Gastroesophageal sphincter (tissue), 3 donors: Measurements from ENCODE around the gene POLK.

Source experiments
- POLR2A ChIP-seq, 2 donors: fragments of 450-650 bp; IDR thresholded peaks; one replicate each; pipeline ENCODE4 v1.6.1; 2017; ENCODE audit warnings: antibody characterized with exemption in 2 of 2, mild to moderate bottlenecking in 2 of 2, moderate library complexity in 1 of 2
- TF ChIP-seq, protein P1 (sequence below), 4 experiments: fragments of 200-600 bp in 2 of 4; fragments of 450-650 bp in 2 of 4; sonication (generic) in 1 of 4; IDR thresholded peaks; one replicate each; pipeline ENCODE4 v1.5.1; 2017 to 2019; ENCODE audit warnings: antibody characterized with exemption in 4 of 4, mild to moderate bottlenecking in 2 of 4, moderate library complexity in 2 of 4

DNA sequence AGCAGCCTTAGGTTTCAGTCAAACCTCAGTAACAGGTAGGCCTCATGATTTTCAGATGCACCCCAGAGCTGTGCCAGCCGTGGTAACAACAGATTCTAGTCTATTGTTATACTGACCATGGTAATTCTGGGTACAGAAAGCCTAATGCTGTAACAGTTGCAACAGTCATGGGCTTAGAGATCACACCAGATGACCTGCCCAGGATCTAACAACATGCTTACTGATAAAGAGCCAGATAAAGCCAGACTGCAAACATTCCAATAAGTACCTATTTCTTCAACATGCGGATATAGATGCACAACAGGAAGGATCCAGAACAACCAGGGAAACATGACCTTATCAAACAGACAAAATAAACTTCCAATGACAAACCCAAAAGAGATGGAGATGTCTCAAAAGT is 43.1 kb upstream of the POLK start:
- TF ChIP-seq POLR2A (IDR thresholded peaks at IDR 0.05): no peak
- TF ChIP-seq, protein P1, sequence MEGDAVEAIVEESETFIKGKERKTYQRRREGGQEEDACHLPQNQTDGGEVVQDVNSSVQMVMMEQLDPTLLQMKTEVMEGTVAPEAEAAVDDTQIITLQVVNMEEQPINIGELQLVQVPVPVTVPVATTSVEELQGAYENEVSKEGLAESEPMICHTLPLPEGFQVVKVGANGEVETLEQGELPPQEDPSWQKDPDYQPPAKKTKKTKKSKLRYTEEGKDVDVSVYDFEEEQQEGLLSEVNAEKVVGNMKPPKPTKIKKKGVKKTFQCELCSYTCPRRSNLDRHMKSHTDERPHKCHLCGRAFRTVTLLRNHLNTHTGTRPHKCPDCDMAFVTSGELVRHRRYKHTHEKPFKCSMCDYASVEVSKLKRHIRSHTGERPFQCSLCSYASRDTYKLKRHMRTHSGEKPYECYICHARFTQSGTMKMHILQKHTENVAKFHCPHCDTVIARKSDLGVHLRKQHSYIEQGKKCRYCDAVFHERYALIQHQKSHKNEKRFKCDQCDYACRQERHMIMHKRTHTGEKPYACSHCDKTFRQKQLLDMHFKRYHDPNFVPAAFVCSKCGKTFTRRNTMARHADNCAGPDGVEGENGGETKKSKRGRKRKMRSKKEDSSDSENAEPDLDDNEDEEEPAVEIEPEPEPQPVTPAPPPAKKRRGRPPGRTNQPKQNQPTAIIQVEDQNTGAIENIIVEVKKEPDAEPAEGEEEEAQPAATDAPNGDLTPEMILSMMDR (IDR thresholded peaks at IDR 0.05): no peak
